Spleen (tissue), 11 donors: Measurements from ENCODE around the gene HECW1. TPM values are rescaled to one million over a fixed set of nuclear protein-coding genes. Genes with fewer than 3 reads are reported as not detected.

Experiments
- DNase-seq: peaks from one replicate; pipeline ENCODE4 v3.0.0-alpha.2; 2020
- H3K27ac ChIP-seq, 8 donors: fragments of 200-600 bp; sonication (generic) in 7 of 8; 1 replicate in 4 of 8; 2 replicates in 4 of 8; pipeline versions ENCODE4 v1.5.0 to v1.8.0; 2016 to 2021; ENCODE audit warnings: inconsistent platforms in 4 of 8, mild to moderate bottlenecking in 4 of 8, moderate library complexity in 1 of 8
- H3K27me3 ChIP-seq, 7 donors: fragments of 200-600 bp; sonication (generic) in 6 of 7; replicated peaks in 1 of 7; 1 replicate in 4 of 7; 2 replicates in 3 of 7; pipeline versions ENCODE4 v1.5.0 to v1.8.0; 2016 to 2021; ENCODE audit warnings: inconsistent platforms in 3 of 7, mild to moderate bottlenecking in 1 of 7
- H3K36me3 ChIP-seq, 6 donors: fragments of 200-600 bp; sonication (generic) in 5 of 6; 1 replicate in 4 of 6; 2 replicates in 2 of 6; pipeline versions ENCODE4 v1.5.0 to v1.8.0; 2016 to 2021; ENCODE audit warnings: inconsistent platforms in 2 of 6
- H3K4me1 ChIP-seq, 6 donors: fragments of 200-600 bp; sonication (generic) in 5 of 6; 1 replicate in 3 of 6; 2 replicates in 3 of 6; pipeline versions ENCODE4 v1.5.0 to v1.8.0; 2016 to 2021; ENCODE audit warnings: inconsistent platforms in 3 of 6
- H3K4me3 ChIP-seq, 8 donors: fragments of 200-600 bp; sonication (generic) in 7 of 8; 1 replicate in 4 of 8; 2 replicates in 4 of 8; pipeline versions ENCODE4 v1.5.0 to v1.8.0; 2016 to 2021; ENCODE audit warnings: inconsistent platforms in 4 of 8, mild to moderate bottlenecking in 4 of 8, moderate library complexity in 2 of 8
- H3K9me3 ChIP-seq, 8 donors: fragments of 200-600 bp; sonication (generic) in 7 of 8; 1 replicate in 4 of 8; 2 replicates in 4 of 8; pipeline versions ENCODE4 v1.5.0 to v1.8.0; 2016 to 2021; ENCODE audit warnings: inconsistent platforms in 4 of 8
- POLR2A ChIP-seq, 3 donors: fragments of 450-650 bp; IDR thresholded peaks; one replicate each; pipeline ENCODE4 v1.5.1; 2017; ENCODE audit warnings: antibody characterized with exemption in 3 of 3, mild to moderate bottlenecking in 1 of 3
- POLR2AphosphoS5 ChIP-seq, 3 donors: sonication (generic); formaldehyde crosslinking; IDR thresholded peaks; one replicate each; pipeline ENCODE4 v1.5.1; 2017; ENCODE audit warnings: antibody characterized with exemption in 3 of 3
- WGBS, 5 donors: extraction: QIAGEN DNeasy Blood & Tissue Kit in 3 of 5; methylation state at CpG; one replicate each; pipeline versions ENCODE4 v1.1.5 to v1.1.7; 2013 to 2018; 5-methylcytosine and 5-hydroxymethylcytosine counted together
- intact Hi-C: fragments of 100-400 bp; cut with DNase I; formaldehyde crosslinking; loops from one replicate; pipeline ENCODE4 v1.15.0; 2023; ENCODE audit warnings: low total_unique reads
- polyA plus RNA-seq, 3 donors: library from polyadenylated mRNA; stranded (reverse); fragments of 200-250 nt; gene quantifications; one replicate each; pipeline ENCODE4 v1.2.1, GENCODE V29; 2013
- total RNA-seq, 7 donors: library from RNA; depleted of rRNA in 3 of 7; stranded (reverse); fragments of >200 nt in 3 of 7; fragmentation: NEBNext Ultra II Directional in 4 of 7; extraction: Animal tissue kit (Norgen Biotek cat#: 25700) in 4 of 7; gene quantifications; one replicate each; pipeline versions ENCODE4 v1.1.0 to v1.2.1, GENCODE V29; 2016 to 2021
- TF ChIP-seq, protein P1 (sequence below), 11 experiments: fragments of 200-600 bp in 7 of 11; fragments of 450-650 bp in 4 of 11; sonication (generic) in 4 of 11; IDR thresholded peaks in 8 of 11; conservative IDR thresholded peaks in 3 of 11; 1 replicate in 7 of 11; 2 replicates in 4 of 11; pipeline versions ENCODE4 v1.4.0 to v1.8.0; 2016 to 2021; ENCODE audit warnings: antibody characterized with exemption in 11 of 11, inconsistent platforms in 4 of 11, mild to moderate bottlenecking in 1 of 11
- donor health status: healthy with polysubstance abuse.
- donor health status: DM: no; HTN: no; CAD: no; lungs with moderate emphysema.
- donor health status: DM: no; HTN: no; CAD: no.
- donor health status: Bipolar disorder and iron deficiency.
- donor health status: healthy.
- donor health status: DM: no; HTN: no; CAD: no.
- donor health status: DM: yes; HTN: yes; CAD: no.

Gene HECW1
- total and polyA plus RNA-seq, 10 donors = 0.03 to 1.5 (median 0.40) TPM; not detected in 1

DNA sequence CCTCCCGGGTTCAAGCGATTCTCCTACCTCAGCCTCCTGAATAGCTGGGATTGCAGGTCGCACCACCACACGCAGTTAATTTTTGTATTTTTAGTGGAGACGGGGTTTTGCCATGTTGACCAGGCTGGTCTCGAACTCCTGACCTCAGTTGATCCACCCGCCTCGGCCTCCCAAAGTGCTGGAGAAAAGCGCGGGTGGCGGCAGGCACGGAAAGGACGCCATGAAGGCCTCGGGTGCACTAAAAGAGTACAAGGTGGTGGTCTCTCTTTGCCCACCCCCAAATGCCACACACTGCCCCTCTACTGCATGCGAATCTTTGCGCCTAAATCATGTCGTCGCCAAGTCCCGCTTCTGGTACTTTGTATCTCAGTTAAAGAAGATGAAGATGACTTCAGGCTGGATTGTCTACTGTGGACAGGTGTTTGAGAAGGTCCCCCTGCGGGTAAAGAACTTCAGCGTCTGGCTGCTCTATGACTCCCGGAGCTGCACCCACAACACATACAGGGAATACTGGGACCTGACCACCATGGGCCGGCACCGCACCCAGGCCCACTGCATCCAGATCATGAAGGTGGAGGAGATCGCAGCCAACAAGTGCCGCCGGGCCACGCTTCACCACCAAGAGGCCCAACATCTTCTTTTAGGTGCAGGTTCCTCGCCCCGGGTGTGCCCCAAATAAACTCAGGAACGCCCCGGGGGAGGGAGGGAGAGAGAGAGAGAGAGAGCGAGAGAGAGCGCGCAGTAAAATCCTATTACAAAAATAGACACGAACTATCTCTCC, 161.7 kb downstream of the HECW1 start:
- Histone ChIP-seq H3K27me3 (peaks cover 0 to 4% (median 0%) of the 10 kb centered on the region in 7 donors), H3K9me3 (peaks cover 0 to 23% (median 12%) of the 10 kb centered on the region in 8 donors), H3K36me3 (no peaks in the 10 kb centered on the region), H3K4me3 (no peak overlapping the region), H3K27ac (no peak overlapping the region), H3K4me1 (no peaks in the 10 kb centered on the region)
- DNase-seq = no peak
- 94 to 97% (median 95%) methylated on average over 36 of the region's 36 CpGs for WGBS, 5 donors
- TF ChIP-seq POLR2A (IDR thresholded peaks at IDR 0.05) = no peak
- TF ChIP-seq, protein P1, sequence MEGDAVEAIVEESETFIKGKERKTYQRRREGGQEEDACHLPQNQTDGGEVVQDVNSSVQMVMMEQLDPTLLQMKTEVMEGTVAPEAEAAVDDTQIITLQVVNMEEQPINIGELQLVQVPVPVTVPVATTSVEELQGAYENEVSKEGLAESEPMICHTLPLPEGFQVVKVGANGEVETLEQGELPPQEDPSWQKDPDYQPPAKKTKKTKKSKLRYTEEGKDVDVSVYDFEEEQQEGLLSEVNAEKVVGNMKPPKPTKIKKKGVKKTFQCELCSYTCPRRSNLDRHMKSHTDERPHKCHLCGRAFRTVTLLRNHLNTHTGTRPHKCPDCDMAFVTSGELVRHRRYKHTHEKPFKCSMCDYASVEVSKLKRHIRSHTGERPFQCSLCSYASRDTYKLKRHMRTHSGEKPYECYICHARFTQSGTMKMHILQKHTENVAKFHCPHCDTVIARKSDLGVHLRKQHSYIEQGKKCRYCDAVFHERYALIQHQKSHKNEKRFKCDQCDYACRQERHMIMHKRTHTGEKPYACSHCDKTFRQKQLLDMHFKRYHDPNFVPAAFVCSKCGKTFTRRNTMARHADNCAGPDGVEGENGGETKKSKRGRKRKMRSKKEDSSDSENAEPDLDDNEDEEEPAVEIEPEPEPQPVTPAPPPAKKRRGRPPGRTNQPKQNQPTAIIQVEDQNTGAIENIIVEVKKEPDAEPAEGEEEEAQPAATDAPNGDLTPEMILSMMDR (IDR thresholded peaks at IDR 0.05 in 8 of 11, conservative IDR thresholded peaks at IDR 0.05 in 3 of 11) = no peak
- no peak for TF ChIP-seq POLR2AphosphoS5 (IDR thresholded peaks at IDR 0.05)
- intact Hi-C loops = no loop called here

DNA sequence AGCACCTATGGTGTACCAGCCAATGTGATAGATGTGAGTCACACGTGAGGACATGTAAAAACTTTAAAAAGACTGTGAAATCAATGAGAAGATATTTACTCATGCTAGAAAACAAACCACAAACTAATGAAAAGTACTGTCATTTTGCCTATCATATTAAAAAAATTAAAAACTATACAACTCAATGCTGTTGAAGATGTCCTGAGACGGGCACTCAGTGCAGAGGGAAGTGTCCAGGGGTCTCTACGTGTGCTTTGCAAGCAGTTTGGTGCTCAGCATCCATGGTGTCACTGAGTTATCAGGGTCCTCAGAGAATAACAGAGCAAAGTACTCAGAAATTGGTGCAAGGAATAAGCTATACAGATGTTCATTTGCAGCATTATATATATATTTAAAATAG, 162.3 kb downstream of the HECW1 start:
- 80 to 89% (median 85%) methylated on average over 3 of the region's 3 CpGs for WGBS, 5 donors

DNA sequence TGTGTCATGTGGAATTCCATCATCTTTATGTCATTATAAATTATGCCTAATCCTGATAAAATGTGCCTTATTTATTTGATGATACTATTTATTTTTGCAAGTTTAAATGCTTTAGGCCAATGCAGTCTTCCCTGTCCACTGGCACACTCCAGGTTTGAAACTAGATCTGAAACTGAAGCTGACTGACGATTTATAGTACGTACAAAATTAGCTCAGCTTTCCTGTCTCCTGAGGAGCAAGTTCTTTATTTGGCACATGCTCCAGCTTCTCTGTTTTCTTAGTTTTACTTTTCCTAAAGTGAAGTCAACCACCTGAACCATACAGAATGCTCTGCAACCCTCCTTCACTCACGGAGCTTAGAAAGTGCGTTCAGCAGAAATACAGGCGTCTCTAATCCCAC, 164.1 kb downstream of the HECW1 start:
- TF ChIP-seq POLR2AphosphoS5 (IDR thresholded peaks at IDR 0.05) = no peak
- TF ChIP-seq, protein P1 (IDR thresholded peaks at IDR 0.05 in 8 of 11, conservative IDR thresholded peaks at IDR 0.05 in 3 of 11) = no peak
- TF ChIP-seq POLR2A (IDR thresholded peaks at IDR 0.05) = no peak
- no peak overlapping the region for H3K27ac ChIP-seq
- no peaks in the 10 kb centered on the region for H3K4me1 ChIP-seq
- H3K36me3 ChIP-seq = no peaks in the 10 kb centered on the region
- intact Hi-C loops = no loop called here
- peaks cover 0 to 4% (median 0%) of the 10 kb centered on the region in 7 donors for H3K27me3 ChIP-seq
- no peak overlapping the region for H3K4me3 ChIP-seq
- peaks cover 0 to 15% (median 12%) of the 10 kb centered on the region in 8 donors for H3K9me3 ChIP-seq
- 65 to 77% (median 70%) methylated on average over 5 of the region's 5 CpGs for WGBS, 5 donors
- no peak for DNase-seq

More for the DNA sequence above, 162.3 kb downstream of the HECW1 start:
- Histone ChIP-seq H3K36me3 (no peaks in the 10 kb centered on the region), H3K9me3 (peaks cover 0 to 23% (median 12%) of the 10 kb centered on the region in 8 donors), H3K27me3 (no peaks in the 10 kb centered on the region), H3K27ac (no peak overlapping the region), H3K4me3 (no peak overlapping the region), H3K4me1 (no peaks in the 10 kb centered on the region)
- intact Hi-C loops = no loop called here
- no peak for DNase-seq
- TF ChIP-seq, protein P1 (IDR thresholded peaks at IDR 0.05 in 8 of 11, conservative IDR thresholded peaks at IDR 0.05 in 3 of 11) = no peak
- no peak for TF ChIP-seq POLR2A (IDR thresholded peaks at IDR 0.05)
- no peak for TF ChIP-seq POLR2AphosphoS5 (IDR thresholded peaks at IDR 0.05)

DNA sequence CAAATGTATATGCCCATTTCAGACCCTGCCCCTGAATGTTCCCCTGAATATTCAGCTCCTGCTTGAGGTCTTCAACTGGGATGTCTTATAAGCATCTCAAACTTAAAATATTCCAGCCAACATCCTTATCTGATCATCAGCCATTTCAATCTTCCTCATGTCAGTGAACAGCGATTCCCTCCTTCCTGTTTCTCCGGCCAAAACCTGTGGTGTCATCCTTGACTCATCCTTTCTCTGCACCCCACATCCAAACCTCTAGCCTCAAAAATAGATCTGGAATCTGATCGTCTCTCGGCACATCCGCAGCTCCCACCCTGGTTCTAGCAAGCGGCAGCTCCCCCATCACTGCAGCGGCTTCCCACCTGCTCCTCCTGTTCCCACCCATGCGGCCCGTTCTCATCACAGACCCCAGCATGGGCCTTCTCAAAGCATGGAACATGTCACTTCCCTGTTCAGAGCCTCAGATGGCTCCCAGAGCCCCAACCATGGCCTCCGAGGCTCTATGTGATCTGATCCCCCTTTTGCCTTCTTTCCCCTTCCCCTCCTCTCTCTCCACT, 165.7 kb downstream of the HECW1 start:
- H3K27ac ChIP-seq = no peak overlapping the region
- peaks cover 0 to 7% (median 0%) of the 10 kb centered on the region in 7 donors for H3K27me3 ChIP-seq
- no peak overlapping the region for H3K4me3 ChIP-seq
- TF ChIP-seq POLR2A (IDR thresholded peaks at IDR 0.05) = no peak
- no peak for TF ChIP-seq POLR2AphosphoS5 (IDR thresholded peaks at IDR 0.05)
- TF ChIP-seq, protein P1 (IDR thresholded peaks at IDR 0.05 in 8 of 11, conservative IDR thresholded peaks at IDR 0.05 in 3 of 11) = no peak
- H3K36me3 ChIP-seq = no peaks in the 10 kb centered on the region
- H3K9me3 ChIP-seq = no peaks in the 10 kb centered on the region
- H3K4me1 ChIP-seq = no peaks in the 10 kb centered on the region
- WGBS, 5 donors = 82 to 92% (median 84%) methylated on average over 10 of the region's 10 CpGs
- intact Hi-C loops = no loop called here
- no peak for DNase-seq
